ENCODE data around the gene GPATCH2L.

DNA sequence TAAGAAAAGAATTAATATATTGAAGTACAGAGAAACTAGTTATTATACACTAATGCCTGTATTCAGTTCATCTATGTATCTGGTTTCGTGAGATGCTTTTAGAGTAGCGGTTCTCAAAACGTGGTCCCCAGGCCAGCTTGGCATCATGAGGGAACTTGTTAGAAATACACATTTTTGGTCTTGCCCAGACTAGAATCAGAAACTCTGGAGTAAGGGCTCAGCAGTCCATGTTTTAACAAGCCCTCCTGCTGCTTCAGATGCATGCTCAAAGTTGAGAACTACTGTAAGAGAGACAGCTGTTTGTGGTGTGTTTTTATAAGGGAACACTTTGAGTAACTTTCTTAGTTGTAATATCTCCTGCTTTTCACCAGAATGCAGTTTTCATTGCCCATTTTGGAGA is 18.1 kb downstream of the GPATCH2L start:
- TF ChIP-seq, protein P1, sequence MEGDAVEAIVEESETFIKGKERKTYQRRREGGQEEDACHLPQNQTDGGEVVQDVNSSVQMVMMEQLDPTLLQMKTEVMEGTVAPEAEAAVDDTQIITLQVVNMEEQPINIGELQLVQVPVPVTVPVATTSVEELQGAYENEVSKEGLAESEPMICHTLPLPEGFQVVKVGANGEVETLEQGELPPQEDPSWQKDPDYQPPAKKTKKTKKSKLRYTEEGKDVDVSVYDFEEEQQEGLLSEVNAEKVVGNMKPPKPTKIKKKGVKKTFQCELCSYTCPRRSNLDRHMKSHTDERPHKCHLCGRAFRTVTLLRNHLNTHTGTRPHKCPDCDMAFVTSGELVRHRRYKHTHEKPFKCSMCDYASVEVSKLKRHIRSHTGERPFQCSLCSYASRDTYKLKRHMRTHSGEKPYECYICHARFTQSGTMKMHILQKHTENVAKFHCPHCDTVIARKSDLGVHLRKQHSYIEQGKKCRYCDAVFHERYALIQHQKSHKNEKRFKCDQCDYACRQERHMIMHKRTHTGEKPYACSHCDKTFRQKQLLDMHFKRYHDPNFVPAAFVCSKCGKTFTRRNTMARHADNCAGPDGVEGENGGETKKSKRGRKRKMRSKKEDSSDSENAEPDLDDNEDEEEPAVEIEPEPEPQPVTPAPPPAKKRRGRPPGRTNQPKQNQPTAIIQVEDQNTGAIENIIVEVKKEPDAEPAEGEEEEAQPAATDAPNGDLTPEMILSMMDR (IDR thresholded peaks at IDR 0.05; ENCODE audit: low read depth, low read length), result no peak
- TF ChIP-seq EZH2phosphoT487 (IDR thresholded peaks at IDR 0.05; ENCODE audit: low read depth), result no peak
